ENCODE results near the gene SNX5. TPM values are rescaled to one million over a fixed set of nuclear protein-coding genes. Genes with fewer than 3 reads are reported as not detected.

Gene SNX5
- total RNA-seq, 1 donor from 2014 or later, result 238 TPM

DNA sequence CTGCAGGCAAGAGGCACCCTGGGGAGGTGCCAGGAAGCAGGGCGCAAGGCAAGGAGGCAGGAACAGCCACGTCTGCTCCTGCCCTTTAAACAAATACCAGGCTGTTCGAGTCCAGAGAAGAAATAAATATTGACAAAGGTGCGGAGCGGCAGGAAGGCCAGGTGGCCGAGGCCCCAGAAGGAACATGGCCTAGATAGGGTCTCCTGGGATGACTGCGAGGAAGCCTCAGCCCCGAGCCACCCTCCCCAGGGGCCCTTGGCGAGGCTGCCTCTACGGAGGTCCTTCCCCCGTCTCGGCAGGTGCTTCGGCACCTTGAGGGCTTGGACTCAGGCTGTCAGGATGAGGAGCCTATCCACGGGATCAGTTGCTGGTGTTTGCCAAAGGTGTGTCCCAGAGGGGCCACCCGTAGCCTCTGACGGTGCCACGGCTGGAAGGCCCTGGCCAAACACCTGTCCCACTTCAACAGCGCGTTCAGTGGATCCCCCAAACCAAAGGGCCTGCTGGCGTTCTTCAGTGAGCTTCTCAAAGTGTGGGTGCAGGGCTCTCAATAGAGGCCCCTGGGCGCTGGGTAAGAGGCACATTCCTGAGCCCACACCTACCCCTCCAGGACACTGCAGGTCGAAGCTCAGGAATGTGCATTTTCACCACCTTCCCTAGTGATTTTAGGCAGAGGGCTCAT is 39.8 kb downstream of the SNX5 start:
- Mint-ChIP-seq H3K36me3 (ENCODE audit: low read depth) (no peaks in the 10 kb centered on the region), H3K27me3 (ENCODE audit: insufficient read depth) (peaks cover 10% of the 10 kb centered on the region), H3K4me3 (no peak overlapping the region), H3K27ac (no peak overlapping the region), H3K9me3 (peaks cover 4% of the 10 kb centered on the region), H3K4me1 (ENCODE audit: low read depth) (no peaks in the 10 kb centered on the region)
- intact Hi-C loops (cut with micrococcal nuclease), result no loop called here
- no peak for DNase-seq (ENCODE audit: low spot score)

DNA sequence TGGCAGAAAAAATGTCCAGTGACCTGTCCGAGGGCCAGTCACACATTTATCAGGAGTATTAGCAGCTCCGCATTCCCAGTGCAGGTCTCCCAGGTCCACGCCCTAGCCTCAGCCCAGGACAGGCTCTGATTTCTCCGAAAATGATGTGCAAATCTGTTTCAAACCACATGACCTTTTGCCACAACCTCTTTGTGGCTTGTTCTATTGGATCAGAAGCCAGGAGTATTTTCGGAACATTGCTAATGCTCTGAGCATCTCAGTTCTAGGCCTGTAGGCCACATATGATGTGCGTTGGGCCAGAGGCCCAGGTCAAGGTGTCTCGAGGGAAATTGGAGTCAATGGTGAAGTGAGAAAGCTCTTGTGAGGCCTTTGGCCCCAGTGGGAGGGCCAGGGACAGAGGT is 40.4 kb downstream of the SNX5 start:
- peaks cover 10% of the 10 kb centered on the region for H3K27me3 Mint-ChIP-seq (ENCODE audit: insufficient read depth)
- no peak overlapping the region for H3K27ac Mint-ChIP-seq
- no peak for DNase-seq (ENCODE audit: low spot score)
- peaks cover 4% of the 10 kb centered on the region for H3K9me3 Mint-ChIP-seq
- no peaks in the 10 kb centered on the region for H3K36me3 Mint-ChIP-seq (ENCODE audit: low read depth)
- intact Hi-C loops (cut with micrococcal nuclease), result no loop called here
- no peaks in the 10 kb centered on the region for H3K4me1 Mint-ChIP-seq (ENCODE audit: low read depth)
- H3K4me3 Mint-ChIP-seq, result no peak overlapping the region

DNA sequence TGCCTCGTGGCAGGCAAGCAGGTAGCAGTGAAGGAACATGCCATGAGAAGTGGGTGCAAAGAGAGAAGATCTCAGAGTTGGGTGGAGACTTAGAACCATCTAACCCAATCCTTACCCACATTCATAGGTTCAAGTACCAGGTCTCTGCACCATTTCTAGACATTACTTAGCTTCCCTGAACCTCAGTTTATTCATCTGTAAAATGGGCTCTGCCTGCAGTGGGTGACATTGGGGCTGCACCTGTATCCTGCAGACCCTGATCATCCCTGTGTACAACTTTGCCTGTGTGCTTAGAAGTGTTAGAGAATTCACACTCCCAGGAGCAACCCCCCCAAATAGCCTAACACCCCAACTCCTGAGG is 42.7 kb downstream of the SNX5 start:
- H3K36me3 Mint-ChIP-seq (ENCODE audit: low read depth), result no peaks in the 10 kb centered on the region
- peaks cover 10% of the 10 kb centered on the region for H3K27me3 Mint-ChIP-seq (ENCODE audit: insufficient read depth)
- H3K4me1 Mint-ChIP-seq (ENCODE audit: low read depth), result no peaks in the 10 kb centered on the region
- no peaks in the 10 kb centered on the region for H3K9me3 Mint-ChIP-seq
- H3K27ac Mint-ChIP-seq, result no peak overlapping the region
- DNase-seq (ENCODE audit: low spot score), result no peak
- intact Hi-C loops (cut with micrococcal nuclease), result no loop called here
- H3K4me3 Mint-ChIP-seq, result no peak overlapping the region

DNA sequence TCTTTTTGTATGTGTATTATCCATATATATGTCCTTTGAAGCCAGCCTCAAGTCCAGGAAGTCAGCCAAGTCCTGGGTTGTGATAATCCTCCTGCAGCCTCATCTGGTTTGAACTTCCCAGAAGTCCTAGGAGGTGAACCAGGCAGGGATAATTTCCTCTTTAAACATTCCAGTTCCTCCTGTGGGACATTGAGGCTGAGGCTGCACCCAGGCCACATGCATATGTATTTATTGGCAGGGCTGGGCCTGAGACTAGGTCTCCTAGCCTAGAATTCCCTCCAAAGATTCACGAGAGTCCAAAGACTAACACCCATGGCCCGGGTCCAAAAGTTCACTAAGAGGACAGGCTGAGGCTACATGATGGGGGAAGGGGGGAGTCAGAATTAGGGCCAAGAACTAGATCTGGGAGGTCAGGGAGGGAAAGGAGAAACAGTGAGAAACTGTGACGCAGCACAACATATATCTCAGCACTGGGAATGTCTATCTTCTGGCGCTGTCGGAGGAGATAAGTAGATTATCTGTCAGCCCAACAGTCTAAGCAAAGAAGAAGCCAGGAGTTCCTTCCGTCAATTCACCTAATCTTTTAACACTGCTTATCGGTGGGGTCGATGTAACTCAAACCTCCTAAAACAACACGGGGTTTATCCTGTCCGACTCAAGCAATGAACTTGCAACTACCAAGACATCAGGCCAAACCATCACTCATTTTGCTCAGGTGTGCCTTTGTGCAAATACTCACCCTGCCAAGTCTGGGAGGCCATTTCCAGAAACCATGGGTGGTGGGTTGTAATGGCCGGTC is 43.3 kb downstream of the SNX5 start:
- Mint-ChIP-seq H3K36me3 (ENCODE audit: low read depth) (no peaks in the 10 kb centered on the region), H3K27me3 (ENCODE audit: insufficient read depth) (peaks cover 13% of the 10 kb centered on the region), H3K9me3 (no peaks in the 10 kb centered on the region), H3K27ac (no peak overlapping the region), H3K4me3 (no peak overlapping the region), H3K4me1 (ENCODE audit: low read depth) (no peaks in the 10 kb centered on the region)
- intact Hi-C loops (cut with micrococcal nuclease), result no loop called here
- DNase-seq (ENCODE audit: low spot score), result no peak

DNA sequence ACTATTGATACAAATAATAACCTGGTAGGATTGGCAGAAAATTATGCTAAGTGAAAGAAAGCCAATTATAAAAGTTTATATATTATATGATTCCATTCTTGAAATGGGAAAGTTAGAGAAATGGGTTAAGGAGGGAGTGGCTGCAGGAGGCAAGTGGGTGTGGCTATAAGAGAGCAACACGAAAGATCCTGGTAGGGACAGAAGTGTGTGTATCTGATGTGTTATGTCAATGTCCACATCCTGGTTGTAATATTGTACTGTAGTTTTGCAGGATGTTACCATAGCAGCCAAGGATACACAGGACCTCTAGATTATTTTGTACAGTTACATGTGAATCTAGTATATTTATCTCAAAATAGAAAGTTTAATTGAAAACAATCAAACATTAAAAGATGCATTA is 46.8 kb downstream of the SNX5 start:
- Mint-ChIP-seq H3K36me3 (ENCODE audit: low read depth) (no peaks in the 10 kb centered on the region), H3K9me3 (no peaks in the 10 kb centered on the region), H3K27me3 (ENCODE audit: insufficient read depth) (peaks cover 10% of the 10 kb centered on the region), H3K4me1 (ENCODE audit: low read depth) (no peaks in the 10 kb centered on the region), H3K27ac (no peak overlapping the region), H3K4me3 (no peak overlapping the region)
- intact Hi-C loops (cut with micrococcal nuclease), result no loop called here
- no peak for DNase-seq (ENCODE audit: low spot score)

DNA sequence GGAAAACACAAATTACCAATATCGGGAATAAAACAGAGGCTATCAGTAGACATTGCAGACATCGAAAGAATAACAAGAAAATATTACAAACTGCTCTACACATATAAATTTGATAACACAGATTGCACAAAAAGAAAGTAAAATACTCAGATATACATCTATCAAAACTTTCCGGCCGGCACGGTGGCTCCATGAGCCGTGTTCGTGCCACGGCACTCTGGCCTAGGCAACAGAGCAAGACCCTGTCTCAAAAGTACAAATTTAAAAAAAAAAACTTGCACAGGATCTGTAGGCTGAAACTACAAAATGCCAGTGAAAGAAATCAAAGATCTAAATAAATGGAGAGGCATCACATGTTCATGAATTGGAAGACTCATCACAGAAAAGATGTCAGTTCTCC is 49.4 kb downstream of the SNX5 start:
- intact Hi-C loops (cut with micrococcal nuclease), result no loop called here
- Mint-ChIP-seq H3K4me1 (ENCODE audit: low read depth) (no peaks in the 10 kb centered on the region), H3K36me3 (ENCODE audit: low read depth) (no peaks in the 10 kb centered on the region), H3K9me3 (no peaks in the 10 kb centered on the region), H3K4me3 (no peak overlapping the region), H3K27me3 (ENCODE audit: insufficient read depth) (peaks cover 13% of the 10 kb centered on the region), H3K27ac (no peak overlapping the region)
- no peak for DNase-seq (ENCODE audit: low spot score)

DNA sequence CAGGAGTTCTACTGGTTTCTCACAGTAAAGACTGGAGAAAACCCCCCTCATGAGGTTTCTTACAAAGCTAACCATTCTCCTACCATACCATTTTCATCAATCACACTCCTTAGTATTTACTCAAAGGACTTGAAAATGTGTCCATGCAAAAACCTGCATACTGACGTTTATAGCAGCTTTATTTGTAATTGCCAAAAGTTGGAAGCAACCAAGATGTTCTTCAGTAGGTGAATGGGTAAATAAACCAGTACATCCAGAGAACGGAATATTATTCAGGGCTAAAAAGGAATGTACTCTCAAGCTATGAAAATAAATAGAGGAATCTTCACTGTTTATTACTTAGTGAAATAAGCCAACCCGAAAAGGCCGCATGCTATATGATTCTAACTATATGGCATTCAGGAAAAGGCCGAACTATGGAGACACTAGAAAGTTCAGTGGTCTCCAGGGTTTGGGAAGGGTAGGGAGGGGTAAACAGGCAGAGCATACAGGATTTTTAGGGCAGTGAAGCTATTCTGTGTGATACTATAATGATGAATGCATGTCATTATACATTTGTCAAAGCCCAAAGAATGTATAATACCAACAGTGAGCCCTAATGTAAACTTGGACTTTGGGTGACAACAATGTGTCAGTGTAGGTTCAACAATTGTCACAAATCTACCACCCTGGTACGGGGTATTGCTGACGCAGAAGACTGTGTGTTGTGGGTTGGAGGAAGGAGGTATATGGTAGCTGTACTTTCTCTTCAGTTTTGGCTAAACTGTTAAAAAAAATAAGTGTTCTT is 50.6 kb downstream of the SNX5 start:
- Mint-ChIP-seq H3K4me3 (no peak overlapping the region), H3K27me3 (ENCODE audit: insufficient read depth) (peaks cover 10% of the 10 kb centered on the region), H3K4me1 (ENCODE audit: low read depth) (no peaks in the 10 kb centered on the region), H3K36me3 (ENCODE audit: low read depth) (no peaks in the 10 kb centered on the region), H3K9me3 (no peaks in the 10 kb centered on the region), H3K27ac (no peak overlapping the region)
- intact Hi-C loops (cut with micrococcal nuclease), result no loop called here
- no peak for DNase-seq (ENCODE audit: low spot score)

DNA sequence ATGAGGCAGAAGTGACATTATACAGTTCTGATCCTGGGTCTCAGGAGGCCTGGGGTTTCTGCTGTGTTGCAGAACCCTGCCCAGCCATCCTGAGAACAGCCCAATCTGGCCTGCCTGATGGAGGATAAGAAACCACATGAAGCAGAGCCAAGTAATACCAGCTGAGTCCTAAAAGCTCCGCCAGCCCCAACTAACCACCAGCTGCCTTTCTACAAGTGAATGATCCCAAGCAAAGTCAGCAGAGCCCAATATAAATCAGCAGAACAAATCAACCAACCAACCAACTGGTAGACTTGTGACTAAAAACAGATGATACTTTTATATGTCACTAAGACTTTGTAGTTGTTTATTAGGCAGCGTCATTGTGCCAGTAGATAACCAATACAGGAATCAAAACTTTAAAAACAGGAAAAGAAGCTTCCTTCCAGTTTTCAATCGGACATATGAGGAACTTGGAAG is 52.1 kb downstream of the SNX5 start:
- intact Hi-C loops (cut with micrococcal nuclease), result no loop called here
- Mint-ChIP-seq H3K27me3 (ENCODE audit: insufficient read depth) (peaks cover 14% of the 10 kb centered on the region), H3K4me1 (ENCODE audit: low read depth) (no peaks in the 10 kb centered on the region), H3K4me3 (no peak overlapping the region), H3K9me3 (no peaks in the 10 kb centered on the region), H3K36me3 (ENCODE audit: low read depth) (no peaks in the 10 kb centered on the region), H3K27ac (no peak overlapping the region)
- no peak for DNase-seq (ENCODE audit: low spot score)

DNA sequence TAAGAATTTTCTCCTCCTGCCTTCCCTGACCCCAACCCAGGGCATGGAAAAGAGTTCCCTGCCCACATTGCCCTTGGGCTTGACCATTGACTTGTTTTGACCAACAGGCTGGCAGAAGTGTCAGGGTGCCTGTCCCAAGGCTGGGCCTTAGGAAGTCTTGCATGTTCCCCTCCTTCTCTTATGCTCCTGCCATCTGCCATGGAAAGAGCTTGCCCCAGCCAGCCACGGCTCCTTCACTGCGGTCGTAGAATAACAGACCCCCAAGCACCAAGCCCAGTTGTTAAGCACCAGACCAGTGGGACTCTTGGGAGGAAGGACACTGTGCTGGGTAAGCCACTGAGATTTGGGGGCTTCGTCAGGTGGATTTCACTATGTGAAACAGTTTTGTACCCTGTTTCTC is 53.6 kb downstream of the SNX5 start:
- Mint-ChIP-seq H3K4me1 (ENCODE audit: low read depth) (no peaks in the 10 kb centered on the region), H3K36me3 (ENCODE audit: low read depth) (no peaks in the 10 kb centered on the region), H3K9me3 (no peaks in the 10 kb centered on the region), H3K4me3 (no peak overlapping the region), H3K27me3 (ENCODE audit: insufficient read depth) (peaks cover 9% of the 10 kb centered on the region), H3K27ac (no peak overlapping the region)
- DNase-seq (ENCODE audit: low spot score), result no peak
- intact Hi-C loops (cut with micrococcal nuclease), result no loop called here

DNA sequence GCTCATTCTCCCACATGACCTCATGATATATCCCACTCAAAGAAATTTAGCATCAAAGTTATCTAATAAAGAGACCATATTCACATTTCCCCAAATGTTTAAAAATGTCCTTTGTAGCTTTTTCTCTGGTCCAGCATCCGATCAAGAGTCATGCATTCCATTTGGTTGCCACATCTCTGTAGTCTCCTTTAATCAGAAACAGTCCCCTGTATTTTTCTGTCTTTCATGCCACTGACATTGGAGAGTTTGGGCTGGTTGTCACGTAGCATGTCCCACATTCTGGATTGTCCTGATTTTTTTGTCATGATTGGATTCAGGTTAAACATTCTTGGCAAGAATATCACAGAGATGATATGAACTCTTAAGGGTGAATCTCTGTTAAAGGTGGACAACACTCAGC is 55.7 kb downstream of the SNX5 start:
- H3K36me3 Mint-ChIP-seq (ENCODE audit: low read depth), result no peaks in the 10 kb centered on the region
- H3K4me3 Mint-ChIP-seq, result no peak overlapping the region
- no peaks in the 10 kb centered on the region for H3K4me1 Mint-ChIP-seq (ENCODE audit: low read depth)
- H3K27me3 Mint-ChIP-seq (ENCODE audit: insufficient read depth), result peaks cover 14% of the 10 kb centered on the region
- H3K27ac Mint-ChIP-seq, result no peak overlapping the region
- DNase-seq (ENCODE audit: low spot score), result no peak
- intact Hi-C loops (cut with micrococcal nuclease), result no loop called here
- H3K9me3 Mint-ChIP-seq, result no peaks in the 10 kb centered on the region

DNA sequence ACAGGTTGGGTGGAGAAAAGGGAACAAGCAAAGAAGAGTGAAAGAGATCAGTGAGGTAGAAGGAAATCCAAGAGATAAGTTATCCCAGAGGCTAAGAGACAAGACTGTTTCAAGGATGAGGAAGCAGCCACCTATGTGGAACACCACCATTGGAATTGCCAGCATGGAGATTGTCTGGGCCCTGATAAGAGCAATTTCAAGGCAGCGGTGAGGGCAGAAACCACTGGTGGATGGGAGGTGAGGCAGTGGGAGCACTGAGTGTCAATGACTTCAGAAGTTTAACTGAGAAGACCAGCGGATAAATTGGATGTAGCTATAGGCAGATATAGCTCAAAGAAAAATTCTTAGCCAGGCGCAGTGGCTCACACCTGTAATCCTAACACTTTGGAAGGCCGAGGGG is 56.7 kb downstream of the SNX5 start:
- peaks cover 14% of the 10 kb centered on the region for H3K27me3 Mint-ChIP-seq (ENCODE audit: insufficient read depth)
- intact Hi-C loops (cut with micrococcal nuclease), result no loop called here
- H3K9me3 Mint-ChIP-seq, result no peaks in the 10 kb centered on the region
- H3K27ac Mint-ChIP-seq, result no peak overlapping the region
- H3K4me3 Mint-ChIP-seq, result no peak overlapping the region
- H3K4me1 Mint-ChIP-seq (ENCODE audit: low read depth), result no peaks in the 10 kb centered on the region
- no peaks in the 10 kb centered on the region for H3K36me3 Mint-ChIP-seq (ENCODE audit: low read depth)
- no peak for DNase-seq (ENCODE audit: low spot score)

DNA sequence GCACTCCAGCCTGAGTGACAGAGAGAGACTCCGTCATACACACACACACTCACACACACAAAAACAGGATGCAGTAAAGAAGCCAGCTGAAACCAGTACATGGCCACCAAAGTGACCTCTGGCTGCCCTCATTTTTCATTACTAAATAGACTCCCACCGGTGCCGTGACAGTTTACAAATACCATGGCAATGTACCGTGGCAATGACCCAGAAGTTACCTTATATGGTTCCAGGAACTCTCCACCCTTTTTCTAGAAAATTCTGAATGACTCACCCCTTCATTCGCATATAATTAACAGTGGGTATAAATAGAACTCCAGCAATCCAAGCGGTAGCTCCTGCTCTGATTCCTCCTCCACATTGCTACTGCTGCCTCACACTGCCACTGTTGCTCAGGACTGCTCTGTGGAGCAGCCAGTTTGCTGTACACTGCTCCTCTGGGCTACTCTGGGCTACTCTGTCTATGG is 57.7 kb downstream of the SNX5 start:
- Mint-ChIP-seq H3K9me3 (no peaks in the 10 kb centered on the region), H3K27me3 (ENCODE audit: insufficient read depth) (peaks cover 14% of the 10 kb centered on the region), H3K4me1 (ENCODE audit: low read depth) (no peaks in the 10 kb centered on the region), H3K36me3 (ENCODE audit: low read depth) (no peaks in the 10 kb centered on the region), H3K4me3 (no peak overlapping the region), H3K27ac (no peak overlapping the region)
- no peak for DNase-seq (ENCODE audit: low spot score)
- intact Hi-C loops (cut with micrococcal nuclease), result no loop called here

DNA sequence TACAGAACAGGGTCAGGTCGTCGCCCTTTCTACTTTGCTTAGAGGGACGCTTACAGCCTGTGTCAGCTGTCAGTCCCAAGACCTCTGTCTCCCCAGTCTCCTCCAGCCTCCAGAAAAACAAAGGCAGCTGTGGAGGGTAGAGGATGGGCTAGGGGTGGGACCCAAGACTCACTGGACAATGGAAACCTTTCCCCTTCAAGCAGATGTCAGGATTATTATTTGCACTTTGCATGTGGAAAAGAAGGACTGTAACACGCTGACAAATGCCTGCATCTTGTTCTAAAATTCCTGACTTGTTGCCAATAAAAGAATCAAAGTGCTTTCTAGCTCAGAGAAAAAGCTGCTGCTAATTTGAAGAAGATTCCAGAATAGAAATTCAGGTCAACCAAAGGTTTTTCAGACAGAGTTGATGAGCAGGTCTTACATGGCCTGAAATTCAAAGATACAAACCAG is 58.7 kb downstream of the SNX5 start:
- Mint-ChIP-seq H3K27me3 (ENCODE audit: insufficient read depth) (peaks cover 14% of the 10 kb centered on the region), H3K27ac (no peak overlapping the region), H3K36me3 (ENCODE audit: low read depth) (no peaks in the 10 kb centered on the region), H3K4me3 (no peak overlapping the region), H3K9me3 (no peaks in the 10 kb centered on the region), H3K4me1 (ENCODE audit: low read depth) (no peaks in the 10 kb centered on the region)
- no peak for DNase-seq (ENCODE audit: low spot score)
- intact Hi-C loops (cut with micrococcal nuclease), result no loop called here
